ENCODE measurements around the gene C10orf71. TPM values are rescaled to one million over a fixed set of nuclear protein-coding genes. Genes with fewer than 3 reads are reported as not detected.
A peak's percentile ranks its signal among the peaks of the same experiment; 100 is the strongest.

The C10orf71 gene
- total RNA-seq, 1 experiment from 2014 or later: not detected

DNA sequence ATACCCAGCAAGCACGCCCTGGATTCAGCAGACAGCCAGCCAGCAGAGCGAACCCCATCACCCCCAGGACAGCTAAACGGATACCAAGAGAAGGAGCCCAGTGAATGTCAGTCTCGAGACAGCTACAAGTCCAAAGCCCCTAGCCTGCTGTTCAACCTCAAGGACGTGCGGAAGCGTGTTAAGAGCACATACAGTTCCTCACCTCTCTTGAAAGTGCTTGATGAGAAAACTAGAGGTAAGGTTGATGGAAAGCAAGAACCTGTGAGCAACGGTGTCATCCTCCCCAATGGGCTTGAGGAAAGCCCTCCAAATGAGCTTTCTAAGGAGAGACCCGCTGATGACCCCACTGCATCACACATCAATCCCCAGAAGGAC is 24.9 kb downstream of the C10orf71 start:
- BruUV-seq (replicated peaks): no TSS peak
- no peaks in the 10 kb centered on the region for H3K9me3 ChIP-seq
- Mint-ChIP-seq H3K4me3 (ENCODE audit: unreplicated experiment) (no peak overlapping the region), H3K9me3 (ENCODE audit: unreplicated experiment) (no peaks in the 10 kb centered on the region), H3K27me3 (ENCODE audit: insufficient read depth, unreplicated experiment) (peaks cover 39% of the 10 kb centered on the region), H3K27ac (ENCODE audit: unreplicated experiment) (no peak overlapping the region), H3K36me3 (ENCODE audit: insufficient read depth, unreplicated experiment) (no peaks in the 10 kb centered on the region), H3K4me1 (ENCODE audit: low read depth, unreplicated experiment) (no peaks in the 10 kb centered on the region)
- intact Hi-C loops (cut with micrococcal nuclease; ENCODE audit: unreplicated experiment): no loop called here
- H3K4me3 ChIP-seq (ENCODE audit: low read depth, low read length): no peak overlapping the region
- H3K4me1 ChIP-seq: no peaks in the 10 kb centered on the region
- no peak for TF ChIP-seq CTCF (IDR thresholded peaks at IDR 0.05; ENCODE audit: insufficient read depth in 1 of 2, low read depth in 1 of 2, low read length in 1 of 2, severe bottlenecking in 1 of 2, unreplicated experiment in 1 of 2)
- DNase-seq: no peak
- peaks cover 3% of the 10 kb centered on the region for H3K27me3 ChIP-seq (replicated peaks; ENCODE audit: control insufficient read depth, insufficient read depth, low read length)
- ChIA-PET POLR2A (no interaction called here), CTCF (no interaction called here)
- H3K36me3 ChIP-seq (ENCODE audit: control insufficient read depth, insufficient read depth, low read length): no peaks in the 10 kb centered on the region

DNA sequence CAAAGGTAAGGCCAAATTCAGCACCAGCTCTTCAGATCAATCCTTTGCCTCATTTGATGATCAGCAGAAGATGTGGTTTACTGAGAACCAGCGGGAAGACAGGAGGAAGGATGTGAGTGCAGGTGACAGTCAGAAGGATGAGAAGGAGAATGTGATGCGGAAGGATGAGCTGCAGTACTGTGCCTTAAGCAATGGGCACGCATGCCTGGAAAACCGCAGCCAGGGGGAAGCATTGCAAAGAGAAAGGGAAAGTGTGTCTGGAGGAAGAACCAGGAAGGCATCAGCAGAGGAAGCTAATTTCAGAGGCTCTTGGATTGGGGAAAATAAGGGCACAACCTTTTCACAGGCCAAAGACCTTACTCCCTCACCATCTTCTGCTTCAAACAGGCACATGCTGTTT is 25.7 kb downstream of the C10orf71 start:
- Mint-ChIP-seq H3K27me3 (ENCODE audit: insufficient read depth, unreplicated experiment) (peaks cover 46% of the 10 kb centered on the region), H3K9me3 (ENCODE audit: unreplicated experiment) (no peaks in the 10 kb centered on the region), H3K36me3 (ENCODE audit: insufficient read depth, unreplicated experiment) (no peaks in the 10 kb centered on the region), H3K4me1 (ENCODE audit: low read depth, unreplicated experiment) (no peaks in the 10 kb centered on the region), H3K4me3 (ENCODE audit: unreplicated experiment) (no peak overlapping the region), H3K27ac (ENCODE audit: unreplicated experiment) (no peak overlapping the region)
- Histone ChIP-seq H3K4me1 (no peaks in the 10 kb centered on the region), H3K4me3 (ENCODE audit: low read depth, low read length) (no peak overlapping the region), H3K9me3 (no peaks in the 10 kb centered on the region), H3K36me3 (ENCODE audit: control insufficient read depth, insufficient read depth, low read length) (no peaks in the 10 kb centered on the region), H3K27me3 (replicated peaks; ENCODE audit: control insufficient read depth, insufficient read depth, low read length) (peaks cover 3% of the 10 kb centered on the region)
- intact Hi-C loops (cut with micrococcal nuclease; ENCODE audit: unreplicated experiment): no loop called here
- POLR2A ChIA-PET: no interaction called here
- peak in 1 of 2 experiments; percentile 24 for DNase-seq
- BruUV-seq (replicated peaks): no TSS peak
- TF ChIP-seq CTCF (IDR thresholded peaks at IDR 0.05; ENCODE audit: insufficient read depth in 1 of 2, low read depth in 1 of 2, low read length in 1 of 2, severe bottlenecking in 1 of 2, unreplicated experiment in 1 of 2): peak in 1 of 2 experiments; percentile 26
- CTCF ChIA-PET: interaction anchor here (0.8 kb wide), 1 partner anchor 187 kb away, joined by 4 read pairs; no protein-coding TSS in a partner anchor

DNA sequence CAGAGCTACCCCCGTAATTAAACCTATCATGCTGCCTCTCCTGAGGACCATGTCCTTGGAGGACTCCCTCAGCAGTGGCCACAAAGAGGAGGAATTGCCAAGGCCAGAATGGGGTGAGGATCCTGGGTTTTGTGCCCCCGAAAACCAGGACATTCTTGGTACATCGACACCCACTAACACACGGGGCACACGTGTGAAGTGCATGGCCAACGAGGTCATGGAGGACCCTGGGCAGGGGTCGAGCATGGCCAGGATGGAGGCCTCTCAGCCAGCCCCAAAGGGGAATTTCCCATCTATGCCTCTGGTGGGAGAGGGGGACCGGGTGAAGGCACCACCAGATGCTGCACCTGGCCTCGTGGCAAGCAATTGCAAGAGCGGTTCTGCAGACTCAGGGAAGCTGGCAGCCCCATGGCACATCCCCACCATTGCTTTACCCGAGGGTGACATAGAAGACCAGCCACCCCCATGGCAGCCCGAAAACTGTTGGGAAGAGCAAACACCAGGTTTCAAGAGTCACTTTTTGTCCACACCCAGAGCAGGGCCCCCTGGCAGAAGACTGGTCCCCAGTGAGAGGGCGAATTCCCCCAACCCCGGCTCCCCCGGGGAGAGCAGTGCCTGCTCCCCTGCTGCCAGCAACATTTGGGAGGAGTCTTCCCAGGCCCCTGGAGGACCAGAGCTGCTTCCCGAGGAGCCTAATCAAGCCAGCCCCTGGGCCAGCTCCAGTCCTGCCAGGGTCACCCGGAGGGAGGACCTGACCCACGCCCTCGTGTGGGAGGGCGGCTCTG is 26.4 kb downstream of the C10orf71 start:
- no TSS peak for BruUV-seq (replicated peaks)
- intact Hi-C loops (cut with micrococcal nuclease; ENCODE audit: unreplicated experiment): no loop called here
- ChIA-PET CTCF (interaction anchor here (0.8 to 0.9 kb wide), 2 partner anchors 82 to 187 kb away, joined by 3 to 4 read pairs; no protein-coding TSS in a partner anchor), POLR2A (no interaction called here)
- H3K36me3 ChIP-seq (ENCODE audit: control insufficient read depth, insufficient read depth, low read length): no peaks in the 10 kb centered on the region
- peaks cover 3% of the 10 kb centered on the region for H3K27me3 ChIP-seq (replicated peaks; ENCODE audit: control insufficient read depth, insufficient read depth, low read length)
- H3K4me1 Mint-ChIP-seq (ENCODE audit: low read depth, unreplicated experiment): no peaks in the 10 kb centered on the region
- H3K4me3 ChIP-seq (ENCODE audit: low read depth, low read length): no peak overlapping the region
- H3K4me3 Mint-ChIP-seq (ENCODE audit: unreplicated experiment): no peak overlapping the region
- H3K27ac Mint-ChIP-seq (ENCODE audit: unreplicated experiment): no peak overlapping the region
- peaks cover 45% of the 10 kb centered on the region for H3K27me3 Mint-ChIP-seq (ENCODE audit: insufficient read depth, unreplicated experiment)
- H3K36me3 Mint-ChIP-seq (ENCODE audit: insufficient read depth, unreplicated experiment): no peaks in the 10 kb centered on the region
- no peaks in the 10 kb centered on the region for H3K4me1 ChIP-seq
- no peak for TF ChIP-seq CTCF (IDR thresholded peaks at IDR 0.05; ENCODE audit: insufficient read depth in 1 of 2, low read depth in 1 of 2, low read length in 1 of 2, severe bottlenecking in 1 of 2, unreplicated experiment in 1 of 2)
- H3K9me3 Mint-ChIP-seq (ENCODE audit: unreplicated experiment): no peaks in the 10 kb centered on the region
- no peak for DNase-seq
- no peaks in the 10 kb centered on the region for H3K9me3 ChIP-seq

Measured in Caco-2 (cell line).